OCI-LY1 (cell line): ENCODE results near the gene RPL36AL.

Source experiments
- H2AFZ ChIP-seq: fragments of 200-600 bp; sonication (generic), shearing (Covaris generic); 2 replicates; pipeline ENCODE4 v1.6.0; 2014; ENCODE audit warnings: antibody characterized with exemption, mild to moderate bottlenecking, low read length
- H3F3A ChIP-seq: fragments of 200-600 bp; sonication (generic), shearing (Covaris generic); 2 replicates; pipeline ENCODE4 v1.6.0; 2014; ENCODE audit warnings: mild to moderate bottlenecking, antibody characterized with exemption, low read length, moderate library complexity; ENCODE audit not compliant: insufficient read depth
- H3K27ac ChIP-seq: fragments of 200-600 bp; sonication (generic); 2 replicates; pipeline ENCODE4 v1.5.1; 2014; ENCODE audit warnings: low read length, mixed run types, mild to moderate bottlenecking, low read depth; ENCODE audit not compliant: poor library complexity, severe bottlenecking
- H3K27me3 ChIP-seq: fragments of 200-600 bp; sonication (generic); 2 replicates; pipeline ENCODE4 v1.6.0; 2014; ENCODE audit warnings: antibody characterized with exemption, mild to moderate bottlenecking, low read length, moderate library complexity; ENCODE audit not compliant: insufficient read depth
- H3K36me3 ChIP-seq: fragments of 200-600 bp; sonication (generic); 2 replicates; pipeline ENCODE4 v1.6.1; 2014; ENCODE audit warnings: mild to moderate bottlenecking, antibody characterized with exemption, low read length, moderate library complexity, mixed read lengths; ENCODE audit not compliant: insufficient read depth
- H3K4me1 ChIP-seq: fragments of 200-600 bp; sonication (generic); 2 replicates; pipeline ENCODE4 v1.5.1; 2014; ENCODE audit warnings: mild to moderate bottlenecking, low read length, moderate library complexity; ENCODE audit not compliant: insufficient read depth, severe bottlenecking
- H3K4me2 ChIP-seq: fragments of 200-600 bp; sonication (generic), shearing (Covaris generic); 2 replicates; pipeline ENCODE4 v1.6.1; 2014; ENCODE audit warnings: low read length
- H3K4me3 ChIP-seq: fragments of 200-600 bp; sonication (generic); 2 replicates; pipeline ENCODE4 v1.5.1; 2014; ENCODE audit warnings: low read length, low read depth, mild to moderate bottlenecking, mixed read lengths; ENCODE audit not compliant: poor library complexity, severe bottlenecking
- H3K79me2 ChIP-seq: fragments of 200-600 bp; shearing (Covaris generic); 2 replicates; pipeline ENCODE4 v1.6.1; 2016; ENCODE audit warnings: mixed run types, low read length, mixed read lengths; ENCODE audit not compliant: insufficient read depth
- H3K9ac ChIP-seq: fragments of 200-600 bp; sonication (generic), shearing (Covaris generic); 2 replicates; pipeline ENCODE4 v1.6.1; 2014; ENCODE audit warnings: mild to moderate bottlenecking, low read length, mixed read lengths
- H3K9me2 ChIP-seq: fragments of 200-600 bp; sonication (generic), shearing (Covaris generic); 2 replicates; pipeline ENCODE4 v1.6.1; 2014; ENCODE audit warnings: low read depth, mild to moderate bottlenecking, low read length, mixed read lengths
- H3K9me3 ChIP-seq: fragments of 200-600 bp; shearing (Covaris generic); 2 replicates; pipeline ENCODE4 v1.6.1; 2014; ENCODE audit warnings: low read length, mixed read lengths
- H4K20me1 ChIP-seq: fragments of 200-600 bp; sonication (generic), shearing (Covaris generic); 2 replicates; pipeline ENCODE4 v1.6.0; 2016; ENCODE audit warnings: mild to moderate bottlenecking, low read length; ENCODE audit not compliant: insufficient read depth
- CTCF ChIP-seq: fragments of 200-600 bp; sonication (generic), shearing (Covaris generic); IDR thresholded peaks from 2 replicates; pipeline ENCODE4 v1.5.1; 2017; ENCODE audit warnings: mild to moderate bottlenecking, antibody characterized with exemption, low read length, moderate library complexity, mixed read lengths
- EZH2 ChIP-seq: fragments of 200-600 bp; sonication (generic), shearing (Covaris generic); IDR thresholded peaks from 2 replicates; pipeline ENCODE4 v1.8.0; 2017; ENCODE audit warnings: borderline replicate concordance, mixed run types, mild to moderate bottlenecking, antibody characterized with exemption, low read length, moderate library complexity, mixed read lengths

The RPL36AL gene

DNA sequence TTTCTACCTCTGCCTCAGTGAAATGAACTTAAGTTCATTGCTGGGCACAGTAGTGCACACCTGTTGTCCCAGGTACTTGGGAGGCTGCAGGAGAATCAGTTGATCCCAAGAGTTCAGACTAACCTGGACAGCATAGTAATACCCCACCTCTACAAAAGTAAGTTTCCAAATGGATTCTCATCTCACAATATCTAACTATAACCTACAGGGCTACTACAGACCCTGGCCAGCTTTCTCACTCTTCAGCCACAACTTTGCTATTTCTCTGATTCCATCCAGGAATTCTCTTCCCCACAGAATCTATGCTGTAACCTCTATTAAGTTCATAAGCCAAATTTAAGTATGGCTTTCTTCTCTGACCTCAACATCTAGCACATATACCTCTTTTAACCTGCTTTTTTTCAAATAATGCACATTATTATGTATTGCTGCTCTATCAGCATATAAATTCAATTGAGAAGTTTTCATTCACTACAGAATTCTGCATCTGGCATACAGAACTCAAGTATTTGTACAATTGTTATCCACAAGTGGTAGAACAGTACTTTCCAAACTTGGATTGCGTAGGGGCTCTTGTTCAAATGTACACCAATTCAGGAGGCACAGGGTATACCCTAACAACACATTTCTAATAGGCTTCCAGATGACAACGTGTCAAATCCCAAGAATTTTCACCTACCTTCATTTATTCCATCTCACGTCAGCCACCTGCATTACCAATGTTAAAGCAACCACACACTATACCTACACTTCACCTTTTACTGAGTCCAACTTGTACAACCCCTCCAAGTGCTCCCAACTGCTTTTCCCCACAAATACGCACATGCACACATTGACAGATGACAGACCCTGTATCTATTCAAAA, 38.1 kb downstream of the RPL36AL start:
- H3K9me3 ChIP-seq: no peaks in the 10 kb centered on the region
- H3K27me3 ChIP-seq: no peaks in the 10 kb centered on the region
- no peaks in the 10 kb centered on the region for H3K9me2 ChIP-seq
- H2AFZ ChIP-seq: no peak overlapping the region
- TF ChIP-seq EZH2 (no peak), CTCF (no peak)
- no peak overlapping the region for H3K27ac ChIP-seq
- H3K4me3 ChIP-seq: no peak overlapping the region
- H3K79me2 ChIP-seq: peaks cover 57% of the 10 kb centered on the region
- no peaks in the 10 kb centered on the region for H3F3A ChIP-seq
- H3K9ac ChIP-seq: no peak overlapping the region
- H3K4me1 ChIP-seq: peaks cover 25% of the 10 kb centered on the region
- no peak overlapping the region for H3K4me2 ChIP-seq
- peaks cover 7% of the 10 kb centered on the region; the same call in 1 of the 2 replicates for H4K20me1 ChIP-seq
- H3K36me3 ChIP-seq: peaks cover 68% of the 10 kb centered on the region

GRCh38 chr14:49581209-49582112, 39.0 kb downstream of the RPL36AL start:
- Histone ChIP-seq H3K4me1 (peaks cover 25% of the 10 kb centered on the region), H3K36me3 (peaks cover 77% of the 10 kb centered on the region), H3K27ac (peak overlapping the region; percentile 7), H3K27me3 (no peaks in the 10 kb centered on the region), H3F3A (no peaks in the 10 kb centered on the region), H3K9ac (no peak overlapping the region), H3K9me2 (no peaks in the 10 kb centered on the region), H3K4me3 (no peak overlapping the region), H3K4me2 (no peak overlapping the region), H2AFZ (no peak overlapping the region), H4K20me1 (peaks cover 7% of the 10 kb centered on the region; the same call in 1 of the 2 replicates), H3K9me3 (no peaks in the 10 kb centered on the region), H3K79me2 (peaks cover 57% of the 10 kb centered on the region)
- no peak for TF ChIP-seq EZH2
- no peak for TF ChIP-seq CTCF

DNA sequence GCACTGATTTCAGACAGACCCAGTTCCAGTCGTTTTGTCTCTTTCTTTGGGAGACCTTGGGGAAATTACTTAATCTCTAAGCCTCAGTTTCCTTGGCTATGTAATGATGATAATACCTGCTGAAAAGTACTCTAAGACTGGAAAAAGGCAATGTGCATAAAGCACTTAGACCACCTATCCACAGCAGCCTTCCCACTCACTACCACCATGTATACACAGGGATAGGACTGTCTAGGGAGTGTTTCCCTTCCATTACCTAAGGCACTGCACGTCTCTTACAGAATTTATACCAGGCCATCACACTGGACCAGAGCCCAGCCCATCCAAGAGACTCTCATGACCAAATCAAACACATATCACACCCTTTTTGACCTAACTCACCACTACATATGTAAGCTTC, 40.6 kb downstream of the RPL36AL start:
- TF ChIP-seq CTCF (no peak), EZH2 (no peak)
- no peak overlapping the region for H2AFZ ChIP-seq
- peaks cover 7% of the 10 kb centered on the region; the same call in 1 of the 2 replicates for H4K20me1 ChIP-seq
- H3K36me3 ChIP-seq: peaks cover 83% of the 10 kb centered on the region
- H3K9me2 ChIP-seq: no peaks in the 10 kb centered on the region
- H3K4me1 ChIP-seq: peaks cover 22% of the 10 kb centered on the region
- no peak overlapping the region for H3K9ac ChIP-seq
- H3K27me3 ChIP-seq: no peaks in the 10 kb centered on the region
- no peak overlapping the region for H3K4me3 ChIP-seq
- H3K79me2 ChIP-seq: peaks cover 43% of the 10 kb centered on the region
- H3F3A ChIP-seq: no peaks in the 10 kb centered on the region
- no peak overlapping the region for H3K4me2 ChIP-seq
- H3K9me3 ChIP-seq: no peaks in the 10 kb centered on the region
- H3K27ac ChIP-seq: no peak overlapping the region
